GM04503 (cell line): ENCODE measurements around the gene RAB17.

Experiments
- DNase-seq: peaks from one replicate; pipeline ENCODE4 v3.0.0-alpha.2; 2012; ENCODE audit warnings: low read depth

The RAB17 gene, protein sequence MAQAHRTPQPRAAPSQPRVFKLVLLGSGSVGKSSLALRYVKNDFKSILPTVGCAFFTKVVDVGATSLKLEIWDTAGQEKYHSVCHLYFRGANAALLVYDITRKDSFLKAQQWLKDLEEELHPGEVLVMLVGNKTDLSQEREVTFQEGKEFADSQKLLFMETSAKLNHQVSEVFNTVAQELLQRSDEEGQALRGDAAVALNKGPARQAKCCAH

DNA sequence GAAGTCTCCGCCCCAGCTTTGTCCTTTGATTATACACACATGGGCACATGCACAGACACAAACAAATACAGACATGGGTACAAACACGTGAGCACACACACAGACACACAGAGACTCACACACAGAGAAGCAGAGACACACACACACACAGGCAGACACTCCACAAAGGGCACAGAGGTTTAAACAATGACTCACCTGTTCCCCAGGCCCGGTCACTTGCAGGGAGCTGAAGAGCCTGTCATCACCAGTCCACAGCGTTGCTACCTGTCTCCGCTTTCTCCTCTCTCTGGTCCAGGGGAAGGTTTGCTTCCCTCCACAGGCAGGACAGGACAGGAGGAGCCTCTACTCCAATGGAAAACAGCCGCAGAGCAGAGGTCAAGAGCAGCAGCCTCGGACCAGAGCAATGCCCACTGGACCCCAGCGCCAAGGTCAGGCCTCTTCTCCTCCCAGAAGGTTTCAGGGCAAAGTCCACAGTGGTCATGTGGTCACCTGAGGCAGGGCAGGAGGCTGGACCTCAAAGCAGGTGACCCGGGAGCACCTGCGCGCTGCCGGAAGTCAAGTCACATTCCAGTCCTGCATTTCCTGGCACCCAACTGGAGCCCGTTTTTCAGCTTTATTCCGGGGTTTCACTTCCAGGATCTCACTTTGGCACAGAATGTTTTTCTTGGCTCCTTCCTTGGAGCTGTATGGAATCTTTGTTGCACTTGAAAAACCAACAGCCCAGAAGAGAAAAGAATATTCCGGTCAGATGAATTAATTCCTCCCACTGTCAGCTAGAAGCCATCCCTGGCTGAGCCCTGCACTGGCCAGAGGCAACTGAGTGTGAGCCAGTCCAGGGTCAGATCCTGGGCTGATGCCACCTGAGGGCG lies at the start of gene RAB17:
RAB17 (minus strand) TSS at position 463 of the 869 bp plus-strand sequence. CDS start 4,580 bp downstream, outside the sequence.
- DNase-seq = no peak

DNA sequence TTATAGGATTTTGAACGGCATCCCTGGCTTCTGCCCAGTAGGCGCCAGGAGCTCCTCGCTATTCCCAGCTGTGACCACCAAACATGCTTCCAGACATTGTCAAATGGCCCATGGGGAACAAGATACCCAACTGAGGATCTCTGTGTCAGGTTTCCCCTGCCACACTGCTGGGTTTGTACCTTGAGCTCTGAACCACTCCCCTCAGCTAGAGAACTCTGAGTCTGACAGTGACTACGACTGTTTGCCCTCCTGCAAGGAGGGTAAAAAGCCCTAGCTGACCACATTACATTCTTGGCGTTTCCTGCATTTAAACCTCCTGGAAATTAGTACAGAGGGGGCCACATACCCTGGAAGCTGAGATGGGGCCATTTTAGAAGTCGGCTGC lies 49.3 kb upstream of the RAB17 start:
- no peak for DNase-seq

DNA sequence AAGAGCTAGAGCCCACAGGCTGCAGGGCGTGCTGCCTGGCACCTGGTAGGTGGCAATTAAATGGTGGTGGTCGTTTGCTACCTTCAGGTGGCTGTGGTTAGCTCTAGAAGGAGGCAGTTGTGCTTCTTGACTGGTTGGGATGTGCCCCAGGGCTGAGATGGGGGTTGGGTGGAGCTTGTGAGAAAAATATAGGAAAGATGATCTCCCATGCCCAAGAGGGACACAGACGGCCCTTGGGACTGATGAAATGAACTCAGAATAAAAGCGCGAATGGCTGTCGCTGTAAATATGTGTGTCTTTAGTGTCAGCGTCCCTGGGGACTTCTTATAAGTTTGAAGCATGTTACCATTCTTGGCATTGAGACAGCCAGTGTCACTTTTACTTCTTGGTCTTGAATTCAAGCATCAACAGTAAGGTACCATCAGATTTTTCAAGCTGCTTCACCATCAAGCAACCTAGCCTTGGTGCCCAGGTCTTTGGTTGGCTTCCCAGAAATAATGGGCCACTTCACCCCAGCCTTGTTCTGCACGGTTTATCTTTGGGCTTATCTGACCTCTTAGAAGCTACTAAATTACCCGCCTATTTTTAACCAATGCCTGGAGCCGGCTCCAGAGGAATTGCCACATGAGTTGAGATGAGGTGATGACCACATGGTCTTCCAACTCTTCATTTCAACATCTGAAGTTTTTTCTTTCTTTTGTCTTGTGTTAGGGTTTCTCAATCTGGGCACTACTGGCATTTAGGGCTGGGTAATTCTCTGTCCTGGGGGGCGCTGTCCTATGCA lies 48.7 kb upstream of the RAB17 start:
- DNase-seq = no peak

DNA sequence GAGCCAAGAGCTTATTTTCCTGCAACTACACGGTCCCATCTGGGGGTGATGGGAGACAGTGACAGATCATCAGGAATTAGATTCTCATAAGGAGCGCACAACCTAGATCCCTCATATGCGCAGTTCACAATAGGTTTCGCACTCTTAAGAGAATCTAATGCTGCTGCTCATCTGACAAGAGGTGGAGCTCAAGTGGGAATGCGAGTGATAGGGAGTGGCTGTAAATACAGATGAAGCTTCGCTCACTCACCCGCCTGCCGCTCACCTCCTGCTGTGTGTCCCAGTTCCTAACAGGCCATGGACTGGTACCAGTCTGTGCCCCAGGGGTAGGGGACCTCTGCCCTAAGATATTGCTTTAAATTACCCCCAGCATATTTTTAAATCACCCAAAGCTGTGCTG lies 47.6 kb upstream of the RAB17 start:
- no peak for DNase-seq

DNA sequence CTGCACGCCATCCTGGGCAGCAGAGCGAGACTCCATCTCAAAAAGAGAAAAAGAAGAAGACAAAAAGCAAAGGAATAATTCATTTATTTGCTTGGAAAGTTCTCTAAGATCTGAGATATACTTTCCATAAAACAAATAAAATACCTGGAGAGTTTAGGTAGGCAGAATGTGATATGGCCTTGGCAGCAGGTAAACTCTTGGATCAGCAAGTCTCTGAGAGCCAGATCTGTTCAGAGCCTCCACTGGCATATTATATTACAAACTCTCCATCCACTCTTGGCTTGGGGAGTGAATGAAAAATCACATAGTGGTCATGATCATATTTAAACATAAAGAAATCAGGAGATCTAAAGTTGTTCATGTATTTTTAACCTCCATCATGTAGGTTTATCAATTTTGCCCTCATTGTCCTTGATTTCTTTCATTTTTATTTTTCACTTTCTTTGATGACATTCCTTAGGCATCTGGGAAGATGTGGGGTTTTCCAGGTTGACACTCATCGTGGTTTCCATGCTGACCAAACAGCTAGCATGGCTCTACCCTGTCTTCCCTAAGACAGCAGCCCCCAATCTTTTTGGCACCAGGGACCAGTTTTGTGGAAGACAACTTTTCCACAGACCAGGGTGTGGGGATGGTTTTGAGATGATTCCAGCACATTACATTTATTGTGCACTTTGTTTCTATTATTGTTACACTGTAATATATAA lies 47.0 kb upstream of the RAB17 start:
- DNase-seq = no peak

DNA sequence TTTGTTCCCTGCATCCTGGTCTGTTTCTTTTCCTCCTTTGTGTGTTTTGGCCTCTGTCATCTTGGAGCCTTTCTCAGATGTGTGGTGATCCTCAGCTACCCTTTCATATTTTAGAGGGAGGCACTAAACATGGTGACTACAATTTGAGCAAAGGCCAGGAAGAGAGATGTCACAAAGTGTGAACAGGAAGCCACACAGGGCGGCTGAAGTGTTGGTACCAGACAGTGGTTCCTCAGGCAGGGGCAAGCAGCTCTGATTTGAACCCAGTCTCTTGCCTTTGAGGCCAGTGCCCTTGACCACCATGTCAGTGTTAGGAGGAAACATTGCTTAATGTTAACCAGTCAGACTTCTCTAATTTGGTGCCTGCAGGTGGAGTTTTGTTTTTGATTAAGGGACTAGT lies 46.0 kb upstream of the RAB17 start:
- DNase-seq = no peak

DNA sequence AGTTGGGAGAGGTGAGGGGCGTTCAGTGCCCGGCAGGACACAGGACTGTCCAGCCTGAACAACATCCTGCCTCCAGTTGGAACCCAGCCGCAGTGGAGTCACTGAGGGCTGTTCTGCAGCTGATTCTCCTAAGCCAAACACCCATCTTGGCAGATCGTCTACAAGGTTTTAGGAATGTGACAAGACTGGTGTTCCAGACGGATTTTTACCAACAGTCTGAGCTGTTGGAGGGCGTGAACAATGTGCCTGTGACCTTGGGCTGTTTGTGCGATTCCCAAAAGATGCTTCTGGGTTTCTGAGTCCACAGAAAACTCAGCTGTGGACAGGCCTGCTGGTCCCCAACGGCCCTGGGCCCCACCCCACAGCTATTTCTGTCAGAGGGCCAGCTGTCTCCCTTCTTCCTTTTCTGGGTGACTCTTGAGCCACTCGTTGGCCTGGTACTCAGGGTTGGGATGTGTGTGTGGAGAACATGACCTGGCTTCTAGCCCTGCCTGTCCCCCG lies 42.6 kb upstream of the RAB17 start:
- no peak for DNase-seq

DNA sequence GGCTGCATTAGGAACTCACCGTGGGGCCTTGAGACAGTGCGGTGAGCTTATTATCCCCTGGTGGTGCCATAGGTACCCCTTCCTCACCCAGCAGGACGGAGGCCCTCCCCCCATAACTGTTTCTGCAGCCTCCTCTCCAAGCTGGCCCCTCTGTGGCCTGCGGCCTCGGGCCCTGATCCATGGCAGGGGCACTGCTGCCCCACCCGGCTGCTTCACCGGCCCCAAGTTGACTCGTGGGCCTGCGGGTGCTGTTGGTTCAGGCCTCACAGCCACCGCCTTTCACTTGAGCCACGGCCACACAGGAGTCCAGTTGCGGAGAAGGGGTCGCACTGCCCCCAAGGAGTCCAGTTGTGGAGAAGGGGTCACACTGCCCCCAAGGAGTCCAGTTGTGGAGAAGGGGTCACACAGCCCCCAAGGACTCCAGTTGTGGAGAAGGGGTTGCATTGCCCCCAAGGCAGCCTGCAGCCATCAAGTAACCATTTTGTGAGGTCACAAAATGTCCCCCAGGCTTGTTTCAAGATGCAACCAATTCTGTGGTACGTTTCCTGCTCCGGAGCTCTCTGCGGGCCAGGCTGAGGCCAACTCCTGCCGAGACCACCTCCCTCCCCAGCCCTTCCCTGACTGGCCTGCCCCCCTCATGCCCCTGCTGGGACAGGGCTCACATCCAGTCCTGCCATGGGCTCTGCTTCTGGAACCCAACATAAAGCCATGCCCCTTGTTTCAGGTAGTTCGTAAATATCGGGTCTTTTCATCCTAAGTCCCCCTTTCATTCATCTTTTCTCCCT lies 41.5 kb upstream of the RAB17 start:
- DNase-seq = no peak

DNA sequence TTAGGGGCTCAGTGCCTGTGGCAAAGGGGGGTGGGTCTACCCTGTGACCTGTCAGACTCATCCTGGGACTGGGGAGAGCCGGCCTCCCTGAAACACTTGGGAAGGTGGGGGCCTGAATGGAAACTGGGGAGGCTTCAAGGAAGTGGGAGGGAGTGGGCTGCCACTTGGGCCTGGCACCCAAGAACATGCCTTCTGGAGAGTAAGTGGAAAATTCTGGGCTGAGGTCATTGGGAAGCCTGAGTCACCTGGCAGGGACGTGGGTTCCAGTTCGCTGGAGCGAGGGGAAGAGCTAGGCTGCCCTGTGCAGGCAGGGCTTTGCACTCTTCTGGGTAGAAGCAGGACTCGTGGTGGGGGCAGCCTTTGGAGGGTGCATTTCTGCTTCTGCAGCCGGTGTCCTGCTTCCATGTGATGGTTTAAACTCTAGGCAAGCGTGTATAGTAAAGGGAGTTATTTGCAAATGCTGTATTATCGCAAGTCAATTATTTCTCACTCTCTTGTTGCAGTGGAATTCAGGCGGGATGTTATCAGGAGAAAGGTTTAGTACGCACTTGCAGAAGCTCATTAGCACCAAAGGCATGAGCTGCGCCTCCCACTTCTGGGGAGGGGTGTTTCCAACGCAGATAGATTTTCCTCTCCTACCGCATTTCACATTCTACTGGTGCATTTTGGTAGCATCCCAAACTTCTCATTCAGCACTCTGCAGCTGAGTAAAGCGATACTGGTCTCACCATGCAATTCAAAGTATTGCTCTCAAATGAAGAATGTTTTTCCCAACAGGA lies 40.7 kb upstream of the RAB17 start:
- no peak for DNase-seq

DNA sequence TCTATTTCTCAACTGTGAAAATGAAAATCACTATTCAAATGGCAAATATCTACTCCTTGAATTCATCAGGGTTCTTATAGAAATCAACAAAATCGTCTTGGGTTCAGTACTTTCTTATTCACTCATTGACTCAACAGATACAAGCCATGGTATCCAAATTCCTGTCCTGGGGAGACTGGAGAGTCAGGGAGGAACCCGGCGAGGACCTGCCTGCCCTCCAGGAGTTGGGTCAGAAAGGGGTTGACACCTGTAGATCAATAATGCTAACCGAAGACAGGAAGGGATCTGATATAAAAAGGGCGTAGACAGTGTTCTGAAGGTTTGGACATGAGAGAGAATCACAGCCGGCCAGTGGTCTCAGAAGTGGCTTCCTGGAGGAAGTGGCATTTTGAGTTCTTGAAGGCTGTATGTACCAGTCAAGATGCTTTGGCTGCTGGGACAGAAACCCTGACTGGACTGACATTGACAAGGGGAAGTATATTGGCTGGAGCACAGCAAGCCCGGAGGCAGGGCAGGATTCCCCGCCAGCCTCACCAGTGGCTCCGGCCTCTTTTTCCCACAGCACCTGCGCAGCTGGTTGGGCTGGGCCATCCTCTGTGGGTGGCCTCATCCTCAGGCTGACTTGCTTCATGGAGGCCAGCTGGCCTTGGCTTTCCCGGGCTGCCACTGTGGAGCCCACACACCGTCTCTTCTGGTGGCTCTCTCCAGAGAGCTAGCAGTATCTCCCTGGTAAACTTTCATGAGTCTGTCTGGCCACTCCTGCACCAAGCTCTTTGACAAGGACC lies 39.9 kb upstream of the RAB17 start:
- DNase-seq = no peak

DNA sequence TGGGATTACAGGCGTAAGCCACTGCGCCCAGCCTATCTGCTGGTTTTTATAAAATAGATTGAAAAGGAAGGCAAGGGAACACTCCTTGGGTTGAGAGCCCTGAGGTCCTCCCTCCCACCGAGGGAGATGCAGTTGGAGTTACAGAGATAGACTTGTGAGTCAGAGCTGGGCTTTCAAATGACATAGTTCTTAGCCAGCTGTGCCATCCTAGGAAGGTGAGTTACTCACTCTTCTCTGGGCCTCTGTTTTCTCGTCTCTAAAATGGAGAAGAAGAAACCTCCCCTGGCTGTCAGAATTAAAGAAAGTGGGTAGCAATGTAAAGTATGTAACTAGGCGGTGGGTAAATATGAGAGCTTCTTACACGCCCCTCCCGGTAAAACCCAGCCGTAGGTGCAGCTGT lies 39.2 kb upstream of the RAB17 start:
- DNase-seq = no peak

DNA sequence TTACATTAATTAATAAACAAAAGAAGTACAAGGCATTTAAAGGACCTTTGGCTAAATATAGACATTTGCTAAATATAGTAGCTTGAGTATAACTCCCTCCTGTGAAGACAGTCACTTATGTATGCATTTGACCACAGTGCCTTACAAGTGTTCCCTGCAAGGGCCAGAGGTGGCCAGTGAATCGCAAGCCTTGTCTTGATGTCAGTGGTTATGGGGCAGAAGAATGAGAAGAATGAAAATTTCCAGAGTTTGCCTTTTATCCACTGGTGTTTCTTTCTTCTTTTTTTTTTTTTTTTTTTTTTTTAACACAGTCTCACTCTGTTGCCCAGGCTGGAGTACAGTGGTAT lies 38.6 kb upstream of the RAB17 start:
- DNase-seq = no peak

DNA sequence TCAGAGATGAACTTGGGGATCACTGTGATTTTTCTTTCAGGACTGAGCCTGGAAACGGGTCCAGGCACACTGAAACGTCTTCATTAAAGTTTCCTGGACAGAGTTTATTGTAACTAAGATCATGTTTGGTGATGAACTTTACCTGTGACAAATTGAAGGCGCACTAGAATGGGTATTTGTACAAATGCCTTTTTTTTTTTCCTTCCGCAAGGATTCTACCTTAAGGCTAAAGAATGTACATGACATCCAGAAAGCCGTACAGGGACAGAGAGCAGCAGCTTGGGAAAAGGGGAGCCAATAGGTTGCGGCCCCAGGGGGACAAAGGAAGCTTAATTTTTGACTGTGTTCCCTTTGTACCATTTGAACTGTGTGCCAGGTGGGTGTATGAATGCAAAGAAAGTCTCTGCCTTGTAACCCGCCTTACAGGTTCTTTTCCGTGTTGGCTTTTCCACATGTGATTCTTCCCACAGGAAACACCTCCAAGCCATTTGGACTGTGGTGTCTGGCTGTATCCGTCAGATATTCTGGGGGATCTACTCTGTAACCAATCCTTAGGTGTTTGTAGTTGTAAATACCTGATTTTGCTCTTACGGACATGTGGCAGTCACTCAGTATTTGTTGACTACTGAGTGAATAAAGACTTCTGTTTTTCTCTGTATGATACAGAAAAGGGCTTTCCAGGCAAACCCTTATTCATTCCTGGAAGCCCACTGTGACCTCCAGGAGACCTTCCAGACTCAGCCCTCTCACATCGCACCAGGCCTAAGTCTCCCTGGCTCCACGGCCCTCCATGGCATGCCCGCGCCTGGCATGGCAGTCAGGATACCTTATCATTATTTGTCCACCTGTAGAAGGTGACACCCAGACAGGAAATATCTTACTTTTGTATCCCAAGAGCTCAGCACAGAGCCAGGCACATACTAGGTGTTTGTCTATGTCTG lies 38.0 kb upstream of the RAB17 start:
- no peak for DNase-seq

DNA sequence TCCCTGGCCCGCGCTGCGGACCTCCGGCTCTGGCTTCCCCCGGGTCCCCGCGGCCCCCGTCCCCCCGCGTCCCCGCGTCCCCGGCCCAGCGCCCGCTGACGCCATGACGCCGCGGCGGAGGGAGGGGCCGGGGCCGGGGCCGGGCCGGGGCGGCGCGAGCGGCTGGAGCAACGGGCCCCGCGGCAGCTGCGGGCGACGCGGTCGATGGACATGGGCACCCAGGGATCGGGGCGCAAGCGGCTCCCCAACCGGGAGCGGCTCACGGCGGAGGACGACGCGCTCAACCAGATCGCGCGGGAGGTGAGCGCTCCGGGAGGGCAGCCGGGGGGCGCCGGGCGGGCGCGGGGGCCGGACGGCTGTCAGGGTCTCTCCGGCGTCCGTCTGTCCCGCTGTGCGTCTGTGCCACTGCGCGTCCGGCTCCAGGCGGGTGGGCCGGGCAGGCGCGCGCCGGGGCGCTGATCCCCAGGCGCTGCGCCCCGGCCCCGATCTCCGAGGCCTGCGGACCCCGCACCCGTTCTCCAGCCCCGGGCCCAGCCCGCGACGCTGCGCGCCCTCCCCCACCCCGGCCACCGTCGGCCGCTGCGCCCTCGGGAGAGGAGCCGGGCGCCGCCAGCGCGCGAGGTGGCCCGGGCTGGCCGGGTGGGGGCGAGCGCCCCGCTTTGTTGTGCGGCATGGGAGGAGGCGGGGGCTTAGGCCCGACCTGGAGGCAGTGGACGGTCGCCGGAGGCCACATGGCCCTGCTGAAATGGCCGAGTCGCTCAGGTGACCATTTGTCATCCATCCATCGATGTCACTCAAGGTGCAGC lies 37.1 kb upstream of the RAB17 start, which contains the start of gene LRRFIP1:
LRRFIP1 (plus strand) TSS at position 147 of the 806 bp plus-strand sequence; CDS start at position 205, 58 bp downstream.
- no peak for DNase-seq

DNA sequence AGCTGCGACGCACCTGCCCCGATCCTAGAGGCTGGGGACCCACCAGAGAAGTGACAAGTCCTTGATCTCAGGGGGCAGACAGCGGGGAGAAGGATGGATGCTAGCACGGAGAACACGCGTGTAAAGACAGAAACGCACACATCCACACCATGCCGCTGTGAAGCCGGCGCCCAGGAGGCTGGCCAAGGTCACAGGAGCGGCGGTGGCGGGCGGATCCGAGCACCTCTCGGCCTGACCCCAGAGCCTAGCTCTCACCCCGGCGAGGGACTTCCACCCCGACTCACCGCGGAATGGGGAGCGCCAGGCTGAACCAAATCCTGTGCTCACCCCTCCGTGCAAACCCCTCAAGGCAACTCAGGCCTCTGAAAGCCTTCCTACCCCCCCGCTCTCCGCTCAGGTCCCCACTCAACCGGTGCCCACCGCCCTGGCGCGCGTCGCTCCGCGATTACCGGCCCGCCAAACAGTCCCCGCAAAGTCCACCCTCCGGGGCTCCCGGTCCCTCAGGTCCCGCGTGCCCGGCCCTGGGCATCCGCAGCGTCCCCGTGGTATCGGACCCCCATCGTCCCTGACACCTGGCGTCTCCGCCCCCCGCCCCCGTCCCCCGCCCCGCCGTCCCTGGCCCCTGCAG lies 36.4 kb upstream of the RAB17 start:
- no peak for DNase-seq

DNA sequence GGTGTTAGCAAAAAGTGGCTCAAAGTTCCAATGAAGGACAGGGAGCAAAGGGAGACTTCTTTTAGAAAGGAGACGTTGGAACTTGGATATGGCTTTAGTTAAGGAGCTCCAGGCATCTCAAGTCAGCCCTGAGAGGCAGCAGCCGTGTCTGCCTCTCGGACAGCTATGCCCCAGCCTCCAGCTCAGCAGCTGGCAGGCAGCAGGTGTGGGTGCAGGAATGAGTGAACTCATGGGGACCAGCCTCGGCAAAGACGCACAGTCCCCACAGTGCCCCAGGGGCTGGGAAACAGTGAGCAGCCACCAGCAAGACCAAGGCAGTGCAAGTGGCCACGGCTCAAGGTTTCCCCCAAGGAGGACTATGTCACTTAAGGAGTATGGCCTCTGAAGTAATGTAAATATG lies 35.2 kb upstream of the RAB17 start:
- DNase-seq = no peak

DNA sequence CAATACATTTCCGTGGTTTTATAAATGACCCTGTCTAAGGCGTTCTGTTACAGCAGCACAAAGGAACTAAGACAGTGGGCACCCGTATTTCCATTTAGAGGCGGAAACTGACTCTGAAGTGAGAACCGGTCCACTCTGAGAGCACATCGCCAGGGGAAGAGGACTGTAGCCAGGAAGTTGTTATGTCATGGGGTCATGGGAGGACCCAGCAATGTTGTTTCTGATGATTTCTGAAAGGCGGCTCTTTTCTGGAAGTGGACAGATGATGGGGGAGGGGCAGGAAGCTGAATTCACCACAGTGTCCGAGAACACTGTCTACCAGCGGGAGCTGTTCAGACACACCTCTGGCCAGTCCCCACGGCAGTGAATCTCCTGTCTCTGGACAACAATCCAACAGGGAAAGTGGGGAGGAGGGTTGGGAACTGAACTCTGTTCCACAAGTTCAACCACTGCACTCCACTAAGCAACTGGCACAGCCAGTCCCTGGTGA lies 34.7 kb upstream of the RAB17 start:
- DNase-seq = no peak
